Heart left ventricle (tissue), 16 donors: ENCODE measurements around the gene MGMT. TPM values are rescaled to one million over a fixed set of nuclear protein-coding genes. Genes with fewer than 3 reads are reported as not detected.

ENCODE experiments used
- ATAC-seq, 4 donors: fragments of 200-7000 bp; cut with Tn5 transposase; one replicate each; pipeline ENCODE4 v1.9.1; 2020 to 2022; ENCODE audit warnings: moderate library complexity in 4 of 4, mild to moderate bottlenecking in 3 of 4, moderate number of reproducible peaks in 1 of 4
- DNase-seq, 5 donors: peaks; one replicate each; pipeline ENCODE4 v3.0.0-alpha.2; 2020
- H3K27ac ChIP-seq, 12 donors: fragments of 200-600 bp; sonication (generic) in 4 of 12; one replicate each; pipeline versions ENCODE4 v1.5.0 to v1.8.0; 2016 to 2022; ENCODE audit warnings: mild to moderate bottlenecking in 2 of 12
- H3K27me3 ChIP-seq, 9 donors: fragments of 200-600 bp; sonication (generic) in 2 of 9; one replicate each; pipeline versions ENCODE4 v1.5.1 to v1.8.0; 2016 to 2022; ENCODE audit warnings: mild to moderate bottlenecking in 3 of 9
- H3K36me3 ChIP-seq, 9 donors: fragments of 200-600 bp; sonication (generic) in 2 of 9; one replicate each; pipeline versions ENCODE4 v1.5.0 to v1.8.0; 2018 to 2022; ENCODE audit warnings: mild to moderate bottlenecking in 2 of 9
- H3K4me1 ChIP-seq, 12 donors: fragments of 200-600 bp; sonication (generic) in 4 of 12; one replicate each; pipeline versions ENCODE4 v1.5.0 to v1.8.0; 2016 to 2022; ENCODE audit warnings: mild to moderate bottlenecking in 3 of 12
- H3K4me3 ChIP-seq, 12 donors: fragments of 200-600 bp; sonication (generic) in 4 of 12; one replicate each; pipeline versions ENCODE4 v1.5.0 to v1.8.0; 2017 to 2022; ENCODE audit warnings: mild to moderate bottlenecking in 9 of 12, moderate library complexity in 4 of 12
- H3K9me3 ChIP-seq, 12 donors: fragments of 200-600 bp; sonication (generic) in 4 of 12; one replicate each; pipeline versions ENCODE4 v1.5.0 to v1.8.0; 2016 to 2022; ENCODE audit warnings: mild to moderate bottlenecking in 1 of 12
- POLR2A ChIP-seq, 2 donors: fragments of 450-650 bp; IDR thresholded peaks; one replicate each; pipeline ENCODE4 v1.6.1; 2017; ENCODE audit warnings: antibody characterized with exemption in 2 of 2, mild to moderate bottlenecking in 2 of 2, moderate library complexity in 2 of 2
- WGBS, 4 donors: extraction: QIAGEN DNeasy Blood & Tissue Kit in 2 of 4; methylation state at CpG; one replicate each; pipeline versions ENCODE4 v1.1.5 to v1.1.7; 2013 to 2018; 5-methylcytosine and 5-hydroxymethylcytosine counted together
- intact Hi-C, 10 donors: fragments of 100-400 bp; cut with DNase I; formaldehyde crosslinking; loops; one replicate each; pipeline versions ENCODE4 v1.11.1 to v1.14.2; 2022
- polyA plus RNA-seq, 2 donors: library from polyadenylated mRNA; stranded (reverse); fragments of 200-250 nt; gene quantifications; one replicate each; pipeline ENCODE4 v1.2.3, GENCODE V29; 2013
- total RNA-seq, 9 donors: library from RNA; depleted of rRNA in 2 of 9; stranded (reverse); fragments of >200 nt in 2 of 9; fragmentation: NEBNext Ultra II Directional in 3 of 9; extraction: Animal tissue kit (Norgen Biotek cat#: 25700) in 3 of 9; gene quantifications; one replicate each; pipeline versions ENCODE4 v1.1.0 to v1.2.4, GENCODE V29; 2016 to 2023
- TF ChIP-seq, protein P1 (sequence below), 12 donors: fragments of 200-600 bp; sonication (generic) in 4 of 12; IDR thresholded peaks; one replicate each; pipeline versions ENCODE4 v1.5.0 to v1.8.0; 2018 to 2022; ENCODE audit warnings: antibody characterized with exemption in 12 of 12, mild to moderate bottlenecking in 5 of 12
- donor health status: ischemic (EF 13 %, LVEDD 7.1; RV severe dilation, severe dysfunction).
- donor health status: healthy with polysubstance abuse.
- donor health status: DM: no; HTN: yes; CAD: no.
- donor health status: DM: no; HTN: no; CAD: no.
- donor health status: ischemic (EF 25% LVEDD 6.9; RV normal size, moderate dysfunction).
- donor health status: ischemic (EF 25% LVEDD 5.7; RV mildly dilated, moderate dysfunction).
- donor health status: healthy.
- donor health status: DM: yes; HTN: yes; CAD: no.
- donor health status: ischemic (EF 35%, LVEDD 5.7; RV mildly dilated, moderate dysfunction).
- donor health status: nonischemic (EF 11% LVEDD 7.7; RV severe dilation, severe dysfunction).
- donor health status: DM: yes; HTN: yes; CAD: no.
- donor health status: PGD.
- donor health status: ischemic (EF 29% LVEDD 5.4; RV normal size, mild dysfunction).
- donor health status: nonischemic (EF 23%, LVEDD 6.1; RV moderate dilation, normal function).

The MGMT gene
- total and polyA plus RNA-seq, 11 donors, result 6.2 to 25.3 (median 11.6) TPM

DNA sequence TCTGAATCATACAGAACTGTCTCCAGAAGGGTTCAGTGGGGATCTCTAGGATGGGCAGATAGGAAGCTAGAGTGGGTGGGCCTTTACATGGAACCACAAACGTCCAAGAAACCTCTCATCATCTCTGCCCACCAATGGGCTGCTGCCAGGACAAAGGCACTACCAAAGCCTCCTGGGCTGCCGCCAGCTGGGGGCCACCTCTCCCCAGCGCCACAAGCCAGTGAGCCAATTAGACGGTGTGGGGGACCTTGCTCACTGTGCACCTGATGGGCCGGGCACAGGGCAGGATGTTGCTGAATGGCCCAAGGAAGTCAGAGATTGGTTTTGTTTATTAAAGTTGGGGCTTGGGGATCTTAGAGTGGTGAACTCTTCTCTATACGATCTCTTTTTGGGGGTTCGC is 242.1 kb downstream of the MGMT start:
- DNase-seq (peak in 1 of 5 donors; percentile 27), ATAC-seq (no peak)
- H3K27ac ChIP-seq, result no peak overlapping the region
- intact Hi-C loops, result loop anchor here in 1 of 10 donors (10.0 kb wide), 2 partner anchors 256 to 664 kb away; partner anchors contain the start of gene EBF3
- H3K9me3 ChIP-seq, result no peaks in the 10 kb centered on the region
- 87 to 100% (median 93%) methylated on average over 7 of the region's 7 CpGs for WGBS, 4 donors
- H3K4me1 ChIP-seq, result peaks cover 0 to 18% (median 7%) of the 10 kb centered on the region in 12 donors
- H3K4me3 ChIP-seq, result no peak overlapping the region
- no peaks in the 10 kb centered on the region for H3K27me3 ChIP-seq
- TF ChIP-seq, protein P1, sequence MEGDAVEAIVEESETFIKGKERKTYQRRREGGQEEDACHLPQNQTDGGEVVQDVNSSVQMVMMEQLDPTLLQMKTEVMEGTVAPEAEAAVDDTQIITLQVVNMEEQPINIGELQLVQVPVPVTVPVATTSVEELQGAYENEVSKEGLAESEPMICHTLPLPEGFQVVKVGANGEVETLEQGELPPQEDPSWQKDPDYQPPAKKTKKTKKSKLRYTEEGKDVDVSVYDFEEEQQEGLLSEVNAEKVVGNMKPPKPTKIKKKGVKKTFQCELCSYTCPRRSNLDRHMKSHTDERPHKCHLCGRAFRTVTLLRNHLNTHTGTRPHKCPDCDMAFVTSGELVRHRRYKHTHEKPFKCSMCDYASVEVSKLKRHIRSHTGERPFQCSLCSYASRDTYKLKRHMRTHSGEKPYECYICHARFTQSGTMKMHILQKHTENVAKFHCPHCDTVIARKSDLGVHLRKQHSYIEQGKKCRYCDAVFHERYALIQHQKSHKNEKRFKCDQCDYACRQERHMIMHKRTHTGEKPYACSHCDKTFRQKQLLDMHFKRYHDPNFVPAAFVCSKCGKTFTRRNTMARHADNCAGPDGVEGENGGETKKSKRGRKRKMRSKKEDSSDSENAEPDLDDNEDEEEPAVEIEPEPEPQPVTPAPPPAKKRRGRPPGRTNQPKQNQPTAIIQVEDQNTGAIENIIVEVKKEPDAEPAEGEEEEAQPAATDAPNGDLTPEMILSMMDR (IDR thresholded peaks at IDR 0.05), result no peak
- TF ChIP-seq POLR2A (IDR thresholded peaks at IDR 0.05), result no peak
- peaks cover 0 to 11% (median 0%) of the 10 kb centered on the region in 9 donors for H3K36me3 ChIP-seq

DNA sequence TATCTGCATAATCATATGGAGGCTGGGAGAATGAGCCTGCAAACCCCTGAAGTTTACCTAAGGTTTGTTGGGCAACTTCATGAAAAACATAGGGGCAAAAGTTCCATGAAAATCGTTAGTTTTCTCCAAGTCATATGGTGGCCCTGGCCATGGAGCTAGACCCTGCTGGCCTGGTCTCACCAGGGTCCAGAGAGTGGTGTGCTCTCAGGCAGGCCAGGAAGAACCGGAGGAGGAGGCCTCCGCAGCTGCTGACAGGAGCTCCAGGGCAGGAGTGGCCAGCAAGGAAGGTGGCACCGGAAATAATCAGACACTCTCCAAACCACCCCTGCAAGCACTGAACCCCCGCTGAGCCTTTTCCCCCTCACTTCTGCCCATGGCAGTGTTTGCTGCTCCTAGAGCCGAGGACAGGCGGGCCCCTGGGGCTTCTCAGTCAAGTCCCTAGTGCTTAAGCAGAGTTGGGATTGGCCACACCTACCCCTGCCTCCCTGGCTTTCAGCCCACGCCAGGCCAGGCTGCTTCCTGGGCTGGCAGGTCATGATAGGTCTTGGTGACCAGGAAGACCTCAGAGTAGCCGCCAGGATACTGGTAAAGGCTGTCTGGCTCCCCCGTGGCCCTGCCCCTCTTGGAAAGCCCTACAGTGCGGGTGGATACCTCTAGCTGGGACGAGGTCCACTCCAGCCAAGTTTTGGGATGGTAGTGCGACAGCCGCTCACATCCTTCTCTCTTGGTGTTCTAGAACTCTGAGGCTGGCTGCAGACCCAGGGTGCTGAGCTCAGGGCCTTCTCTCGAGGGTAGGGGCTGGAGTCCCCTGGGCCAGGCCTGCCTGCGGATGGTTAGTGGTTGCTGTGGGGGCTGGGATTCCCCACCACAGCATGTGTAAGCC is 242.8 kb downstream of the MGMT start:
- H3K27me3 ChIP-seq, result no peaks in the 10 kb centered on the region
- DNase-seq, result peak in 1 of 5 donors; percentile 64
- H3K4me3 ChIP-seq, result no peak overlapping the region
- H3K4me1 ChIP-seq, result peaks cover 0 to 18% (median 7%) of the 10 kb centered on the region in 12 donors
- WGBS, 4 donors, result 91 to 96% (median 93%) methylated on average over 10 to 16 of the region's 16 CpGs
- no peak for ATAC-seq
- peaks cover 0 to 11% (median 0%) of the 10 kb centered on the region in 9 donors for H3K36me3 ChIP-seq
- no peaks in the 10 kb centered on the region for H3K9me3 ChIP-seq
- intact Hi-C loops, result loop anchor here in 1 of 10 donors (10.0 kb wide), 2 partner anchors 255 to 665 kb away; partner anchors contain the start of gene EBF3
- TF ChIP-seq POLR2A (IDR thresholded peaks at IDR 0.05), result no peak
- TF ChIP-seq, protein P1 (IDR thresholded peaks at IDR 0.05), result no peak
- no peak overlapping the region for H3K27ac ChIP-seq

DNA sequence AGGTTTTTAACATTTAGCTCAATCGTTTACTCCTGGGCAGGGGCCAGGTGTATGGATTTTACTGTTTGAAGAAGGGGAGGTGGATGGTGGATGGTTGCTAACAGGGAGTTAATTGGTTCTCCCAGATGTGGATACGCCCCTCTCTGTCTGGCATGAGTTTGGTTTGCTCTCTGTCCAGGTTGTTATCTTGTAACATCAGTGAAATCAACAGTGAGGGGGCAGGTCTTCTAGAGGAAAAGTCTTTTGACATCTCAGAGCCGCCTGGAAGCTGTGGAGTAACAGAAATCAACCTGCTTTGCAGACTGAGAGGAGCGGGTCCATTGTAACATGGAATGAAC is 243.4 kb downstream of the MGMT start:
- intact Hi-C loops, result no loop called here
- peaks cover 0 to 18% (median 7%) of the 10 kb centered on the region in 12 donors for H3K4me1 ChIP-seq

DNA sequence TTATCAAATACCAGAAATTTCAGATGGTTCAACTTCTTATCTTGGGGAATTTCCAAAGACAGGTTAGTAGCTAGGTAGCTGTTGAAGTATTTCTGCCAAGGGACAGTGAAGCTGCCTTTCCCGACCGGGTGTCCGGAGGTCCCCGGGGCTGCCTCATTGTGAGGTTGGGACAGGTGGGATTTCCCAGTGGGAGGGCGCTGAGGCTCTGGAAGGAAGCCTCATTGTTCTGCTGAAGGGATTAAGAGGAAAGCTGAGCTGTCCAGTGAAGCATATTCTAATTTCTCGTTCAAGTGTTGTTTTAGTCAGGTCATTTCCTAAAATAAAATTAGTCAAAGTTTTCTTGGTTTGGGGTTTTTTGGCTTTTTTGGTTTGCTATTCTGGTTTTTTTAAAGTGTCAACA is 244.2 kb downstream of the MGMT start:
- ATAC-seq, result no peak
- Histone ChIP-seq H3K27me3 (no peaks in the 10 kb centered on the region), H3K4me1 (peaks cover 0 to 16% (median 7%) of the 10 kb centered on the region in 12 donors), H3K9me3 (no peaks in the 10 kb centered on the region), H3K36me3 (peaks cover 0 to 11% (median 0%) of the 10 kb centered on the region in 9 donors), H3K27ac (no peak overlapping the region), H3K4me3 (no peak overlapping the region)
- intact Hi-C loops, result no loop called here
- 56 to 65% (median 58%) methylated on average over 6 of the region's 6 CpGs for WGBS, 4 donors
- TF ChIP-seq POLR2A (IDR thresholded peaks at IDR 0.05), result no peak
- TF ChIP-seq, protein P1 (IDR thresholded peaks at IDR 0.05), result no peak
- peak in 1 of 5 donors; percentile 37 for DNase-seq

More for the DNA sequence above, 243.4 kb downstream of the MGMT start:
- no peaks in the 10 kb centered on the region for H3K27me3 ChIP-seq
- ATAC-seq (no peak), DNase-seq (no peak)
- TF ChIP-seq, protein P1 (IDR thresholded peaks at IDR 0.05), result no peak
- no peak for TF ChIP-seq POLR2A (IDR thresholded peaks at IDR 0.05)
- H3K9me3 ChIP-seq, result no peaks in the 10 kb centered on the region
- no peak overlapping the region for H3K4me3 ChIP-seq
- 82 to 88% (median 83%) methylated on average over 4 of the region's 4 CpGs for WGBS, 4 donors
- H3K36me3 ChIP-seq, result peaks cover 0 to 11% (median 0%) of the 10 kb centered on the region in 9 donors
- H3K27ac ChIP-seq, result no peak overlapping the region
